Stimulated activated CD4-positive, alpha-beta T cell treated with anti-CD3 and anti-CD28 coated beads, Interleukin-2, amount 100 ng/mL, for 48 hours (primary cell): ENCODE results near the gene CHCT1.
"Not testable (repeated sequence)": the region's sequence is repeated elsewhere in the genome, so short reads cannot be mapped to it uniquely, and the experiment has no call there.

ENCODE experiments used
- DNase-seq, 2 donors: peaks; one replicate each; pipeline ENCODE4 v3.0.0-alpha.2; 2020

CHCT1 gene

DNA sequence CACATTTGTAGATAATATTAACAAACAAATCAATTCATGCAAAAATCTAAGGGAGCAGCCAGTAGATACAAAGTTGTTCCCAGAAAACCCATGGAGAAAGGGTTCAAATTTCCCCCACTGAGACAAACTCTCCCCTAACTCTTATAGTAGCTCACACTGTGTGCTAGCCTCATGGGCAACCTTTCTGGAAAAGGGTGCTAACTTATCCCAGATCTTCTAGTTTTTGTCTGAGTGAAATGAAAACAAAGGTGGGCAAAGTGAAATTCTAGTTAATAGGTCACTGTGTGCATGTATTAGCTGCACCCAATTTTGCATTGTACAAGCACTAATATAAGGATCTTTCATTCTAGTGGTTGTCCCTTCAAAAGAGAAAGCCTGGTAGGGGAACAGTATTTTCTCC is 20.5 kb upstream of the CHCT1 start:
- DNase-seq = no peak

DNA sequence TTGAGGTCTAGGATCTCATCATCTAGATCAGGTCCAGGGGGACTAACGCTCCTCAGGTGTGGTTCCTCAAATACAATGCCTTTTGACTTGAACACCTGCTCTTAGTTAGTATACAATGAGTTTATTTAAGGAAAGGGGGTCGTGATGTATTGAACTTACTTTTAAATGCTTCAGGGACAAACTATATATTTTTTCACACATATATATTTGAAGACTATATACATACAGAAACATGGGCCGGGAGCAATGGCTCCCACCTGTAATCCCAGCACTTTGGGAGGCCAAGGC is 18.8 kb upstream of the CHCT1 start:
- DNase-seq = no peak

DNA sequence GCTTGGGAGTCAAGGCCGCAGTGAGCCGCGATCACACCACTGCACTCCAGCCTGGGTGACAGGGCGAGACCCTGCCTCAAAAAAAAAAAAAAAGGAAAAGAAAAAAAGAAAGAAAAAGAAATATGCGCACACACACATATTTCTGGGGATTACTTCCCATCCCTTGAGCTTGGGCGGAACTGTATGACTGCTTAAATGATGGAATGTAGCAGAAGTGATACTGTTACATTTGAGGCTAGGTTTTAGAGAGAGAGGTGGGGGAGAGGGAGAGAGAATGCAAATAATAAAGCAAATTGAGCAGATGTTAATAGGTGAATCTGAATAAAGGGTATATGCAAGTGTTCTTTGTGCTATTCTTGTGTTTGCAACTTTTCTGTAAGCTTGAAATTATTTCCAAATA is 18.3 kb upstream of the CHCT1 start:
- no peak for DNase-seq

DNA sequence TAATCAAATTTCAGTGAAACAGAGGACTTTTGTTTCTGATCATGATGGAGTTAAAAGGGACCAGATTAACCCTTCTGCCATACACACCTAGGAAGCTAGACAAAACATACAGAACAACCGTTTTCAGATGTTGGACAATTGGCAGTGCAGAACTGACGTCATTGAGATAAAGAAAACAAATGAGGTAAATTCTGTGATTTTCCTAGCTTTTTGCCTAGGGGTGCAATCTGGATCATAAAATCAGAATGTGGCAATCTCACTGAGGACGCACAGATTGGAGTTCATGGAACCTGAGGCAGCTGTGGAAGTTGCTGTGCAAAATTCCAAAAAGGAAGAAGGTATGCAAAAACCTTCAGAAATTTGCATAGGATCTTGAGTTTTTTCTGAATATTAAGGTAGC is 15.4 kb upstream of the CHCT1 start:
- no peak for DNase-seq

DNA sequence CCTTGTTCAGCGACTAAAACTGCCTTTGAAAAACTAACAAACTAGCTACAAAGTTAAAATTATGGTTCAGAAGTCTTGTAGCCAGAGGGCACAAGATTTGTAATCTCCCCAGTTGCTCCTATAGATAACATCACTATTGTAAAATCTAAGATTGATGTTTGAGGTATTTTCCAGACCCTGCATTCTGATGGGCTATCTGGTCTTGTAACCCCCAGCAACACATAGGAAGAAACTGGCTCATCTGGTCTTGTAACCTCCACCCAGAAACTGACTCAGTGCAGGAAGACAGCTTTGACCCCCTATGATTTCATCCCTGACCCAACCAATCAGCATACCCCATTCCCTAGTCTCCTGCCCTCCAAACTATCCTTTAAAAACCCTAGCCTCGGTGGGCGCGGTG is 12.3 kb upstream of the CHCT1 start:
- DNase-seq = no peak

DNA sequence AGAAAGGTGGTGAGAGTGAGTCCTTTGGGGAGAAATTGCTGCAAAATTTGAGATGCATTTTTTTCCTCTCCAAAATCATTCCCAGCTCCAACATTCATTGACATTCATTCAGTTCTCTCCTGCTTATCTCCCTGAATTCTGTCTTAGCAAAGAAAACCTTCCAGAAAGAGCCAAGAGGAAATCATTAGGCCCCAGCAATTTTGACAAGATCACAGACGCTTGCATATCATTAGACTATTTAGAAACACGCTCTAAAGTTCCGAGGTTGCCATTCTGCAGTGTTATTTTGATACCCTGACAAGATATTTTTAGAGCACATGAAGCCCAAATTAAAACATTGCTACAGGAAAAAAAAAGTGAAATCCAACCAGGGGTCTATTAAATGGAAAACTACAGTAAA is 9.6 kb upstream of the CHCT1 start:
- no peak for DNase-seq

DNA sequence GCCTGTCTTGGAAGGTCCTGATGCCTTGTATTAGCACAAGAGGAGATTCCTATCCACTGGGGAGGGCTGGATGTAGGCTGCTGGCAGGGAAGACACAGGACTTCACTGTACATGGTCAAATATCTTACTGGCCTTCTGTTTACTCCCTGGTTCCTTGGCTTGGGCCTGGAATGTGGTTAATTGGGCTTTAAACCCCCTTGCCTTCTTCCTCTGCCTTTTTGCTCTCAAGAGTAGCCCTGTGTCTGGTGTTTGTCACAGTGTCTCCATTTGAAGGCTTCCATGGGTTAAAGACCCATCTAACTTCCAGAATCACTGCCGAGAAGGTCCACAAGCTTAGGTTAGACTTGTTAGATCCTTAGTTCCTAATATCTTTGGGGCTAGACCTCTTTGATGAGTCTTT is 7.1 kb upstream of the CHCT1 start:
- no peak for DNase-seq

DNA sequence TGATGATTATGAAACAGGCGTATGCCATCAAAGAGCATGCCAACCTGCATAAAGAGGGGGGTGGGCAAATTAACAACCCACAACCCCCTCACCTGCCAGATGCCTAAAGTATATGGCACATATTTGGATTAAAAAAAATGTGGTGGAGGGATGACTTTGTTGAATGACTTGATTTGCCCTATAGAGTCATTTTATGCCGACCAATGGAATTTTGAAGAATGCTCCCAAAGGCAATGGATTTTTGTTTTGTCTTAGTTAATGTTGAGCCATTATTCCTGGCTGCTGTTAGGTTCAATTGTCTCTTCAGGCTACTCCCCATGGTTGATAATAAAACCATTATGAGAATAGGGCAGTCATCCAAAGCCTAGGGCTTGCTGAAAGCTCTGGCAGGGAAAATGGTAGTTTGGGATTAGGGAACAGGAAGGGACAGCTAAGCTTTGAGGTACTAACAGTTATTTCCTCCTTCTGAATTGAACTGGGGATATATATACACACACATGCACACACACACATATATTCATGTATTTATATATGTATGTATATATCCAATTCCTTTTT is 5.8 kb upstream of the CHCT1 start:
- DNase-seq = no peak

DNA sequence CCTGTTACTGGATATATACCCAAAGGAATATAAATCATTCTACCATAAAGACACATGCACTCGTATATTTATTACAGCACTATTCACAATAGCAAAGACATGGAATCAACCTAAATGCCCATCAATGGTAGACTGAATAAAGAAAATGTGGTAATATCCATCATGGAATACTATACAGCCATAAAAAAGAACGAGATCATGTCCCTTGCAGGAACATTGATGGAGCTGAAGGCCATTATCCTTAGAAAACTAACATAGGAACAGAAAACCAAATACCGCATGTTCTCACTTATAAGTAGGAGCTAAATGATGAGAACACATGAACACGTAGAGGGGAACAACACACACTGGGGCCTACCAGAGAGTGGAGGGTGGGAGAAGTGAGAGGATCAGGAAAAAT is 3.3 kb upstream of the CHCT1 start:
- DNase-seq = not testable (repeated sequence)

DNA sequence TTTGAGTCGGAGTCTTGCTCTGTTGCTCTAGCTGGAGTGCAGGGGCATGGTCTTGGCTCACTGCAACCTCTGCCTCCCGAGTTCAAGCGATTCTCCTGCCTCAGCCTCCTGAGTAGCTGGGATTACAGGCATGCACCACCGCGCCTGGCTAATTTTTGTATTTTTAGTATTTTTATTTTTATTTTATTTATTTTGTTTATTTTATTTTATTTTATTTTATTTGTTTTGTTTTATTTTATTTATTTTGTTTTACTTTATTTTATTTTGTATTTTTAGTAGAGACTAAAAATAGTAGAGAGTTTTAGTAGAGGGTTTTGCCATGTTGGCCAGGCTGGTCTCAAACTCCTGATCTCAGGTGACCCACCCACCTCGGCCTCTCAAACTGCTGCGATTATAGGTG is 2.4 kb upstream of the CHCT1 start:
- DNase-seq = not testable (repeated sequence)

DNA sequence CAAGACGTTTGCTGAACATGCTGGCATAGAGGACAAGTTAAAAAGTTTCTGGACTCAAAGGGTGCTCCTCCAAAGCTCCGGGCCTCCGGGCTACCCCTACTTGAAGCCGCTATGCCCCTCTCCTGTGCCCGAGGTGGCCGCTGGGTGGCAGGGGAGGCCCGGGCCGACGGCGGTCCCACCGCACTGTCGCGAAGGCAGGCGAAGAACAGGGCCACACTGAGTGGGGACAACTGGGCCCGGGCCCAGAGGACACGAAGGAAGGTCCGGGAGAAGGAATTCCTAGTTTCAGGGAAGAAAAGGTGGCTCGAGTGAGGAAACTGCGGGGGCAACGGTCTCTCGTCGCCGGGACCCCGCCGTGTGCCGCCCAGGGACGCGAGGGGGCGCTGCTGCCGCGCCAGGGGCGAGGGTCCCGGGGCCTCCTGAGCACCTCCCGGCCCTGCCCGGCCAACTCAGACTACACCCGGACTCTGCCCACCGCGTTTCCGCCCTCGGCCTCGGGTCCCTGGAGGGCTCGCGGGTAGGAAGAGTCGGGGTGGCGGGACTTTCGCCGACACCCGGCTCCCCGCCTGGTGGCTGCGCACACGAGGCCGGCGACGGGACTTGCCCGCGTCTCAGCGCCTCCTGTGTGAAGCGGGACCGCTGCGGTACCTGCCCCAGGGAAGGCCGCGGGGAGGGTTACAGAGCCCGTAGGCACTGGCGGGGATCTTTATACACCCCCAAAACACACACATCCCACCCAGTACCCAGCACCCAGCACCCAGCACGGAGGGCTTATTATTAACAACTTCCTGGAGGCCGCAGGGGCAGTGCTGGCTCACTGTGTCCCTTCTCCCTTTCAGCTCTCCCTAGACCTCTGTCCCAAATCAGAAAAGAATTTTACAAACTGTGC is 772 bp upstream of the CHCT1 start:
- peak; percentile 67 to 73 for DNase-seq

DNA sequence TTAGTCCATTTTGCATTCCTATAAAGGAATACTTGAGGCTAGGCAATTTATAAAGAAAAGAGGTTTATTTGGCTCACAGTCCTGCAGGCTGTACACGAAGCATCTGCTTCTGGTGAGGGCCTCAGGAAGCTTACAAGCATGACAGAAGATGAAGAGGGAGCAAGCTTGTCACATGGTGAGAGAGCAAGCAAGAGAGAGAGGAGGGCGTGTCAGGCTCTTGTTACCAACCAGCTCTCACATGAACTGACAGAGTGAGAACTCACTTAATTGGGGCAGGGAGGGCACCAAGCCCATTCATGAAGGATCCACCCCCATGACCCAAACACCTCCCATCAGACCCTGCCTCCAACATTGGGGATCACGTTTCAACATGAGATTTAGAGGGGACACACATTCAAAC is 1.6 kb downstream of the CHCT1 start:
- no peak for DNase-seq

DNA sequence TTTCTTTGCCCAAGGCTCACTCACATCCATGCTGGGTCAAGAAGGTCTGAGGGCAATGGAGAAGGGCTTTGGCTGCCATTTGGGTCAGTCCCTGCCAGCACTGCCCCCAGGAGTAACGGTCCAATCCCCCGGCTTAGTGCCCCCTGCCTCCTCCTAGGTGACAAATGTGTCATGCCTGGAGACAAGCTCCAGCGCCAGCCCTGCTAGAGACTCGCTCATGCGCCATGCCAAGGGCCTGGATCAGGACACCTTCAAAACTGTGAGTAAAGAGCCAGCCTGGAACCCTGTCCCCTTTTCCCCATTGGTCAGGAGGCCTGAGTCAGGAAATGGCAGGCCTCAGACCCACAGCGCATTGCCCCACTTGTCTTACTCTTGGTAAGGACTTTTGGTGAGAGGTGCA is 3.3 kb downstream of the CHCT1 start:
- no peak for DNase-seq

DNA sequence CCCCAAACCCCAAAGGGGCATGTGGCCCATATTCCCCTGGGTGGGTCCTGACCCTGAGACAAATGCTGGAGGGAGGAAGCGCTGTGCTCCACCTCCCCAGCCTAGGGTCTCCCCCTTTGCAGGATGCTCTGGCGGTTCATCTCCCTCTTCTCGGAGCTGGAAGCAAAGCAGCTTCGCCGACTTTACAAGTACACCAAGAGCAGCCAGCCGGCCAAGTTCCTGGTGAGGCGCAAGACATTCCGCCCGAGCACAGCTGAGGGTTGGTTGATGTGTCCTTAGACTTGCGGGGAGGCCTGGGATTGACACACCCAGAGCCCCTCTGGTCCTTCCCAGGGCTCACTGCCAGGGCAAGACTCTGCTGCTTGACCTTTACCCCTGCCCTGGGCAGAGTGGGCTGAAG is 4.3 kb downstream of the CHCT1 start:
- DNase-seq = no peak

DNA sequence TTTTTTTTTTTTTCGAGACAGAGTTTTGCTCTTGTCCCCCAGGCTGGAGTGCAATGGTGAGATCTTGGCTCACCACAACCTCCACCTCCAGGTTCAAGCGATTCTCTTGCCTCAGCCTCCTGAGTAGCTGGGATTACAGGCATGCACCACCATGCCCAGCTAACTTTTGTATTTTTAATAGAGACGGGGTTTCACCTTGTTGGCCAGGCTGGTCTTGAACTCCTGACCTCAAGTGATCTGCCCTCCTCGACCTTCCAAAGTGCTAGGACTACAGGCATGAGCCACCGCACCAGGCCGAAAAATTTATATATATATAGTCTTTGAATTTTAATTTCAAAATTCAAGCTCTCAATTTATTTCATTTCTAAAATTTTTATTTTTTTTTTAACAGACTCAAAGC is 6.2 kb downstream of the CHCT1 start:
- DNase-seq = not testable (repeated sequence)

DNA sequence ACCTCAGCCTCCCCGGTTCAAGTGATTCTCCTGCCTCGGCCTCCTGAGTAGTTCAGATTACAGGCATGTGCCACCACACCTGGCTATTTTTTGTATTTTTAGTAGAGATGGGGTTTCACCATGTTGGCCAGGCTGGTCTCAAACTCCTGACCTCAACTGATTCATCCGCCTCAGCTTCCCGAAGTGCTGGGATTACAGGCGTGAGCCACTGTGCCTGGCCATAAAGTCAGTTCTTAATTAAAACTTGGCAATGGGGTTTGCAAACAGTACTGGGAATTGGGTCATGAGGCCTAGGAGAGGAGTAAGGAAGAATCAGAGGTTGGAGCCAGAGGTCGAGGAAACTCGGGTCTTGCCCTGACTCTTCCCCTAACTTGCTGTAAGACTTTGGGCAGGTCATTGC is 8.3 kb downstream of the CHCT1 start:
- not testable (repeated sequence) for DNase-seq

DNA sequence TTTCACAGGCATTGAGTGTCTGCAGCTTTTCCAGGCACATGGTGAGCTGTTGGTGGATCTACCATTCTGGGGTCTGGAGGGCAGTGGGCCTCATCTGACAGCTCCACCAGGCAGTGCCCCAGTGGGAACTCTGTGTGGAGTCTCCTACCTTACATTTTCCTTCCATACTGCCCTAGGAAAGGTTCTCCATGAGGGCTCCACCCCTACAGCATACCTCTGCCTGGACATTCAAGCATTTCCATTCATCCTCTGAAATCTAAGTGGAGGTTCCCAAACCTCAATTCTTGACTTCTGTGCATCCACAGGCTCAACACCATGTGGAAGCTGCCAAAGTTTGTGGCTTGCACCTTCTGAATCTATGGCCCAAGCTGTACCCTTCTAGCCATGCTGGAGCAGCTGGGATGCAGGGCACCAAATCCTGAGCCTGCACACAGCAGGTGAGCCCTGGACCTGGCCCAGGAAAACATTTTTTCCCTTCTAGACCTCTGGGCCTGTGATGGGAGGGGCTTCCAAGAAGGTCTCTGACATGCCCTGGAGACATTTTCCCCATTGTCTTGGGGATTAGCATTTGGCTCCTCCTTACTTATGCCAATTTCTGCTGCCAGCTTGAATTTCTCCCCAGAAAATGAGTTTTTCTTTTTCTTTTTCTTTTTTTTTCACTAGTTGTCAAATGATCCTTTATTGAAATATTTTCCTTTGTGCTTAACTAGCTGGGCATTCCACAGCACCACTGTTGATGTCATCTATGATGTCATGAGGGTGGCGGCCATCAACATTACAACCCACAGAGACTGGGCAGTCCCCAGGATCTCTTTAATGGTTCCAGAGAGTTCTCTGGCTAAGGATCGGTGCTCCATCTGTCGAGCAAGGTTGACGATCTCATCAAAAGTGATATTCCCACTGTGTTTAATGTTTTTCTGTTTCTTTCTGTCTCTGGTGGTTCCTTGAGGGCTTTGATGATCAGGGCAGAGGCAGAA is 11.0 kb downstream of the CHCT1 start:
- DNase-seq = not testable (repeated sequence)

DNA sequence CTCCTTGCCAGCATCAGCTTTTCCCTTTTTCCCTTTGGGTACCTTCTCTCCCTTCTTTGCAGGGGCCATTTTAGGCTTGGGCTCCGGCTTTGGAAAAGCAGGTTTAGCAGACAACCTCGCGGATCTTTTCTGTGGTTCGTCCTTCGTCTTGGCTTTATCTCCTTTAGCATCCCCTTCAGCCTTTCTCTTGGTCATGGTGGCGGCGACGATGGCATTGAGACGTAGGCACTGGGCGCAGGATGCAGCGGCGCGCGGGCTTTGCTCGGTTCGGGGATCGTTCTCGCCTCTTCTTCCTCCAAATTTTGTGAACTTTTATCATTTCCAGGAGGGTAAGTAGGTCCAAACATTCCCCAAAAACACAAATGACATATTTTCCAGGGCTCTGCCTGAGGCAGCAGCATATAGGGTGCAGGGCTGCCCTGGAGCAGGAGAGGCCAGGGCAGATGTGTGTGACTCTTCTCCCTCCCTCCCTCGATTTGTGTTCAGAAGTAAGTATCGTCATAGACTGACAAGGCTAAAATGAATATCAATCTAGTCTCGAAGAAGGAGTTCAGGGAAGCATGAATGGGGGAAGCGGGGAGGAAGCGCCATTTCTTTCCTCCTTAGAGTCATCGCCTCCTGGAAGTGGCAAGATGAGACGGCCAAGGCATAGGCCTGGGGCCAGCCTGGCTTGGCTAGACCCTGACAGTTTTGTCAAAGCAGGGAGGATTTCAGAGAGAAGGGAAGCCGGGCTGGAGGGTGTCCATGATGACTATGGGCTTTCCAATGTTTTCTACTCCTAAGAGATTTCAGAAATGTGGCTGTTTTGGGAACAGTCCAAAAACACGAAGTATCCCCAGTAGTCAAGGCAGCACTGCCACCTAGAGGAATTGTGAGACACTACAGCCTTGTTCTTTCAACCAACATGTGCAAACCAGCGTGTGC is 13.2 kb downstream of the CHCT1 start:
- peak; percentile 40 to 50 for DNase-seq

DNA sequence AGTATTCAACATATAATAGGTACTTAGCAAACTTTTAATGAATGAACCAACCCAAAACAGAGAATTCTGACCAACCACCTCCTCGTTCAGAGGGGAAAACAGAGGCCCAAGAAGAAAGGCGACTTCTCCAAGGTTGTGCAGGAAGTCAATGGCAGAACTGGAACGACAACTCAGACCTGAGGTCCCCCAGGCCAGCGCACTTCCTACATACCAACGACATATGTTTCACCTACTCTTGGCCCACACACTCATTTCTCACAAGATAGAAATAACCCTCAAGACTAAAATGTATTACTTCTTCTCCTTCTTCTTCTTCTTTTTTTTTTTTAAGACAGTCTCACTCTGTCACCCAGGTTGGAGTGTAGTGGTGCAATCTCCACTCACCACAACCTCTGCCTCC is 14.4 kb downstream of the CHCT1 start:
- DNase-seq = no peak

DNA sequence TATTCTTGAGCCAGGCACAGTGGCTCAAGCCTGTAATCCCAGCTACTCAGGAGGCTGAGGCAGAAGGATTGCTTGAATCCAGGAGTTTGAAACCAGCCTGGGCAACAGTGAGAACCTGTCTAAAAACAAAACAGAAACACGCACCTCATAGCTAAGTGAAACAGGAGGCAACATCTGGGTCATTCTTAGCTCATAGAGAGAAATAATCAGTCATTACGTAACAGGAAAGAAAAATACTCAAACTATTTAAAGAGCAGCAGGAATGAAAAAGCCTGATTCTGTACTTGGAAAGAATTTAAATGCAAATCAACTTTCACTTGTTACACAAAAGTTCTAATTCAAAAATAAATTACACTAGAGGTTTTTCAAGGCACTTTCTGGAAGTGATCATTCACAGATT is 17.2 kb downstream of the CHCT1 start:
- no peak for DNase-seq

DNA sequence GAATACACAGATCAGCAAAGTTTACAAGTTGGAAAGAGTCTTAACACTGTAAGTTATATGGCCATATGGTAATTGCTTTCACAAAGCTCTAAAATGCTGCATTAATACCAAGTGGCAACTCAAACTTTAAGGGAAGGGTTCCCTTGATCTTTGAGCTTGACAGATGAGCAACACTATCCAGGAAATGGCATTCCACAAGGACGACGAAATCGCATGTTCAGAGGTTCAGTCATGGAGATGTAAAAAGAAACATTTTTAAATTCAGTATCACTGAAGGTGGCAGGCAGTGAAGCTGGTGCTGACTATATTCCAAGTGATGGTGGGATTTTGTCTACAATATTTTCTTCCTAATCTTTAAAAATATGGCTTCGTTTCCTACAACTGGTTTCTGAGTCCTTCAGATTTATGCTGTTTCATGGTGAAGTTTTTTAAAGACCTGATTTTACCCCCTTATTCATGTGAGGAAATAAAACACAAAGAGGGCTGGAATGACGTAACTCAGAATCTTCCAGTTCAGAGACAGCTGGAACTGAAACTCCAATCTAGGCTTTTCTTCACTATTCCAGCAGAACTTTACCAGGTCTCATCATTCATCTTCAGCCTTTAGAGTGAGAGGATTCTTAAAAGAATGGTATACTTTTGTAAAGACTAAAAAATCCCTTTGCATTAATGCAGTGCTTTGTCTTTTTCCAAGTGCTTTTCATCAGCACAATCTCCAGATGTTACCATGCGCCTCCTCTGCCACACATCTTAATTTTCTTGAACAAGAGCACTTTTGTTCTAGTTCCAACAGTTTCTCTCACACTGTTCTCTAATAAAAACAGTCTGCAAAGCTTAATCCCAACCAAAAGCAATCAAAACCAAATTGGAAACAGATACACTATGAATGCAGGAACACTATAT is 20.2 kb downstream of the CHCT1 start:
- DNase-seq = no peak

DNA sequence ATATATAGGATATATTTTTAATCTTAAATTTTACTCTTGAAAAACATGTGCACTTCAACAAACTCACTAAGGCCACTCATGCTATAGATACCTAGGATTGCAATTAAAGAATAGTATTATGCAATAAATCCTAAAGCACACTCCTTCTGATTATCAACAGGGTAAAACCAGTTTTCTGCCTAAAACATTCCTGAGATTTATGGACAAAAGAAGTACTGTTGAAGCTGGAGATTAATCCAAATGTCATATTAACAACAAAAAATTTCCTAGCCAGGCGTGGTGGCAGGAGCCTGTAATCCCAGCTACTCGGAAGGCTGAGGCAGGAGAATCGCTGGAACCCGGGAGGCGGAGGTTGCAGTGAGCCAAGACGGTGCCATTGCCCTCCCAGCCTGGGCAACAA is 21.4 kb downstream of the CHCT1 start:
- no peak for DNase-seq
